ENCODE results near the gene ELOVL7. TPM values are rescaled to one million over a fixed set of nuclear protein-coding genes. Genes with fewer than 3 reads are reported as not detected.

The ELOVL7 gene
- total RNA-seq, 2 experiments from 2014 or later = not detected

DNA sequence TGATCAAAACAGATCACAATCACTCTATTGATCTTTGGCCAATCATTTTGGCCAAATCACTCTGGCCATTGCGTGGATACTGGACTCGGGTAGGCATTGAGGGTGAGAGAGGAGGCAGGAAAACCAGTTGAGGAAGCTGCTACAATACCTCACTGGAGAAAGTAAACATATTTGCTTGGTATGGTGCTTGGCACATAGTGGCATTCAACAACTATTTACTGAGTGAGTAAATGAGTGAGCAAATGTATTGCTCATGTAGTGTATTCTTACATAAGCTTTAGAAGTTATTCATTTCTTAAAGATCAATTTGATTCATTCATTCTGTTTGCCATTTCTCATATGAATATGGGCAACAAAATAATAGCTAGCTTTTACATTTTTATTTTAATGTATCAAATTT, 140.1 kb downstream of the ELOVL7 start:
- H3K4me3 Mint-ChIP-seq = no peak overlapping the region
- DNase-seq = no peak
- POLR2A ChIA-PET = no interaction called here
- no peak for TF ChIP-seq CTCF (IDR thresholded peaks at IDR 0.05)
- no peaks in the 10 kb centered on the region for H3K36me3 ChIP-seq (ENCODE audit: insufficient read depth, low read length)
- H3K4me1 Mint-ChIP-seq (ENCODE audit: low read depth) = peaks cover 21% of the 10 kb centered on the region
- CTCF ChIA-PET = no interaction called here
- H3K9me3 Mint-ChIP-seq = no peaks in the 10 kb centered on the region
- H3K27ac Mint-ChIP-seq = no peak overlapping the region
- peaks cover 21% of the 10 kb centered on the region for H3K4me1 ChIP-seq (ENCODE audit: insufficient read depth, low read length)
- no peaks in the 10 kb centered on the region for H3K36me3 Mint-ChIP-seq (ENCODE audit: low read depth)
- intact Hi-C loops (cut with DNase I, micrococcal nuclease) = loop anchor here in 1 of 2 experiments (5.0 to 10.0 kb wide), 4 partner anchors 243 to 701 kb away; partner anchors contain the start of genes ERCC8, NDUFAF2, SMIM15 and ZSWIM6
- no peak for ATAC-seq (ENCODE audit: poor library complexity)
- no peaks in the 10 kb centered on the region for H3K27me3 Mint-ChIP-seq
- H3K4me3 ChIP-seq (ENCODE audit: low read length) = no peak overlapping the region
- no peaks in the 10 kb centered on the region for H3K27me3 ChIP-seq (ENCODE audit: control insufficient read depth in 1 of 2, insufficient read depth in 2 of 2, low read length in 2 of 2)
- no peak overlapping the region for H3K27ac ChIP-seq (ENCODE audit: low read depth in 1 of 2, low read length in 2 of 2)
- H3K9me3 ChIP-seq (ENCODE audit: control insufficient read depth in 1 of 2, insufficient read depth in 1 of 2, low read length in 2 of 2) = no peaks in the 10 kb centered on the region

Other genes starting within 250 kb of the ELOVL7 start
- gene DEPDC1B, start 144.1 kb downstream of the ELOVL7 start, total RNA-seq = under 1 TPM; 0.39 to 0.60 TPM
- gene ERCC8, start 100.8 kb upstream of the ELOVL7 start, total RNA-seq = 1 to 10 TPM; 2.6 to 3.7 TPM
- gene NDUFAF2, start 100.9 kb upstream of the ELOVL7 start, total RNA-seq = 1 to 10 TPM; 8.1 to 8.8 TPM